ENCODE measurements around the gene ONECUT3.

The ONECUT3 gene

DNA sequence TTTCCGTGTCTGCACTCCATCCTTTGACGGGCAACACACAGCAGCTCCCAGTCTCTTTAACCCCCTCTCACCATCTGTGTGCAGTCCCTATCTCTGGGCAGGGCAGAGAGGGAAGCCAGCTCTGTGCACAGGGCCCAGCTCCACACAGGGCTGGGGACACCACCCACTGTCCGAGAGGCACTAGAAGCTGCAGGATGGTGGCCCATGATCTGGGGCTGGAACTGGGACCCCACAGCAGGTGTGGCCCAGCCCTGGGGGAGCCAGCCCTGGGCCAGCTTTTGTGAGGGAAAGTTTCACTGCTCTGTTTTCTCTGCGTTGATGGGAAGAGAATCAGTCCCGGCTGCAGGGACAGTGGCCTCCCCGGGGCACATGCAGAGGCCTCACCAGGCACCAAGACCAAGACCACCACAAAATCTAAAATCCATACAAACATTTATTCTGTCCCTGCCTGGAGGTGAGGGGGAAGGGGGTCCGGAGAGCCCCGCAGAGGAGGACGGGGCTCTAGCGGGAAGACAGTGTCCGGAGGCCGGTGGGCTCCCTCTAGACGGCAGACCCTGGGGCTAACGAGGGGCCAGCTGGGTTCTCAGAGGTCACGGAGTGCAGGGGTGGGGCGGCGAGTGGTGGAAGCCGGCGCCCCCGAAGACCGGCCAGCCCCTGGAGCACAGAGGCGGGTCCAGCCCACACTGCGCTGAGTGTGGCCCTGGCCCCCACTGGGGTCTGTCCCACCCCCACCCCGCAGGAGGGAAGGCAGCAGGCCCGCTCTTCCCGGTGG lies 61.7 kb downstream of the ONECUT3 start:
- DNase-seq (ENCODE audit: low read depth), result no peak

DNA sequence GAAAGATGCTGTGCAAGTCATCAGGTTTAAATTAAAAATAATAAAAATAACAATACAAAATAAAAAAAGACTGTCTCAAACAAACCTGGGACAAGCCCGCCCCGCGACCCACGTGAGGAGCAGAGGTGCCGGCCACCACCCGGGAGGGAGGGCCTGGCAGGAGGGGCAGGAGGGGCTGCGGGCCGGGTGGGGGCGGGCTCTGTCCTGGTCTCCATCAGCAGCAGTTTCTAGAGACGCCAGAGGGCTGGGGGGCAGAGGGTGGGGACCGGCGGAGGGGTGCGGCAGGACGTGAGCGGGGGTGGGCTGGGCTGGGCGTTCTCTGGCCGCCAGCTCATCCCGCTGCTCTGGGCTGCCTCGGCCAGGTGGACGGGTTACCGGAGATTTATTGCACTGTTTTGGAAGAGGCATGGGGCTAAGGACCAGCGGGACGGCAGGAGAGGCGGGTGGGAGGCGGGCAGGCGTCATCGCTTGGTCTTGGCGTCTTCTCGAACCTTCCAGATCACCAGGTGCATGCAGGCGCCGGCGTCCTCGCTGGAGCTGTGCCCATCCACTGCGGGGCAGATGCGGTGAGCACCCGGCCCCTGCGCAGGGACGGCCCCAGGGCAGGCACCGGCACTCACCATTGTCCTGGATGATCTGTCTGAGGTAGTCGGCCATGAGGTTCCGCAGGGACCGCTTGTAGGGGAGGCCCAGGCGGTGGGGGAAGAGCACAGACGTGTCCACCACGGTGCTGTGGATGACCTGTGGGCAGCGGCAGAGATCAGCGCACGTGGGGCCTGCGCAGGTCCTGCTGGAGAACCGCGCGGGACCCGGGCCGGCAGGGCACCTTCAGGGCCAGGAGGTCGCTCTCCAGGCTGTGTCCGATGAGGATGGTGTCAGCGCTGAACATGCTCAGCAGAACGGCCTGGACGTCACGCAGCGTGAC lies 62.6 kb downstream of the ONECUT3 start:
- DNase-seq (ENCODE audit: low read depth), result no peak

DNA sequence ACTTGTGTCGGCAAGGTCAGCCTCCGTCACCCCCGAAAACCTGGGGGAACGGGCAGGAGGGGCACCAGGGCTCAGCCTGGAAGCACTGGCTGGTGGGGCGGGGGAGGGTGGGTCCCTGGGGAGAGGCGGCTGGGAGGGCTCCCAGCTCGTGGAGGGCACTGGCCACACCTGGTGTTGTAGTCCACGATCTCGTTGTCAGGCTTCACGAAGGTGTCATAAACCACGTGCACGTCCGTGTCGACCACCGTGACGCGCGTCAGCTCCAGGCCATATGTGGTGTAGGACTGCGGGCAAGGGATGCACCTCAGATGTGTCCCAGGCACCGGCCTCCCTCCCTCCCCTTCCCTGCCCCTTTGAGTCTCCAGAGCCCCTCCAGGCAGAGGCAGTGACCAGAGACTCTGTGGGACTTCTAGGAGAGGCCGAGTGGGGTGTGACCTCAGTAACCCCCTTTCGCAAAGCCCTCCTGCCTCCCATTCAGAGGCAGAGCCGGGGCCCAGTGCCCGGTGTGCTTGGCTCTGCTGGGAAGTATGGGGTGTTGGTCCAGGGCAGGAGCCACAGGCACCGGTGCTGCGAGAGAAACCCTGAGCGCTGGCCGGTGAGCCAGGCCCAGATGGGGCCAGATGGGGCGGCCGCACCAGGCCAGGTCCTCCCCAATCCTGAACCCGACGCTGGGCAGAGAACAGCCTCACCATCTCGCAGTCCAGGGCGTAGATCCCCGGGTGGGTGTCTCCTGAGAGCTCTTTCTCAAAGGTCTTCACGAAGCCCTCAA lies 63.4 kb downstream of the ONECUT3 start:
- no peak for DNase-seq (ENCODE audit: low read depth)

DNA sequence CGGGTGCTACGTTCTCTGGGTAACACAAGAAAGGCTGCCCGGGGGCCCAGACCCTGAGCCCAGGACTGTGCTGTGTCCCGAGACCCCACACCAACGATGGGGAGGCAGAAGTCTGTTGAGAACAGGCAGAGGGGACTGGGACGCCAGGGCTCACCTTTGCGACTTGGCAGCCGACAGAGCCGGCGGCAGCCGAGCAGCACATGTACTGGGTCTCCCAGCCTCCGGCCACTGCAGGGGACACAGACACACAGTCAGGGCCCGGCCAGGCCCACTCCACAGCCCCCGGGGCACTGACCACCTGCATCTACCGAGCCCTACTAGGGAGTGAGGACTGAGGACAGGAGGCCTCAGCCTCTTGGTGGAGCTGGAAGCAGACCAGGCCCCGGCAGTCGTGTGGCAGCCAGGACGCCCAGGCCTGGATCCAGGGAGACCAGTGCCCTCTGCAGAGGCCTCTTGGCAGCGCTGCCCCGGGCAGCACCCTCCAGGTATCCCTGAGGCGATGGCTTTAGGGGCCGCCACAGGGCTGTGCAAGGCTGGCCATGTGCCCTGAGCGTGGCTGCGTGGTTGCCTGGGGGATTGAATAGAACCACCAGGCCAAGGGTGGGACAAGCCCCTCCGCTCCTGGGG lies 64.4 kb downstream of the ONECUT3 start:
- no peak for DNase-seq (ENCODE audit: low read depth)

DNA sequence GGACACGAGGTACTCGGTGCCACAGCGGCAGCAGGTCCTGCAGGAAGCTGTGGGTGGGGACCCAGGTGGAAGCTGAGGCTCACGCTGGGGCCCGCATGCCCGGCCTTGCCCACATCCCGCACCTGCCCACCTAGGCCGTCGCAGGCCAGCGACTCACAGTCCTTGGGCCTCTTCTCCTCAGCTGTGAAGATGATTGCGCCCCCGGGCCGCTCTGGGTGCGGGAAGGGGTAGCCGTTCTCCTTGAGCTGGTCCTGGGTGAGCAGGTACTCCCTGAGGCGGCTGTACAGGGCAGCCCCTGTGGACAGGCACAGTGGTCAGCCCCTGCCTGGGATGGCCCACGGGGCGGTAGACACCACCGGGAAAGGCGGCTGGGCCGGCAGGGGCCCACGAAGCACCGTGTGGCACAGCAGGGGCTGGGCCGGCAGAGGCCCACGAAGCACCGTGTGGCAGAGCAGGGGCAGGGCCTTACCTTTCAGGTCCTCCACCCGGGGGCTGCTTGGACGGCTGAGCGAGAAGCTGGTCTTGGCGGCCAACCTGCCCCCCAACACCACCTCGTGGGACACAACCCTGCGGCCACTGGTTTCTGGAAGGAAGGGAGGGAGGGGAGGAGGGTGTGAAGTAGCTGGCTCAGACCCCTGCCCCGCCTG lies 65.4 kb downstream of the ONECUT3 start:
- no peak for DNase-seq (ENCODE audit: low read depth)

DNA sequence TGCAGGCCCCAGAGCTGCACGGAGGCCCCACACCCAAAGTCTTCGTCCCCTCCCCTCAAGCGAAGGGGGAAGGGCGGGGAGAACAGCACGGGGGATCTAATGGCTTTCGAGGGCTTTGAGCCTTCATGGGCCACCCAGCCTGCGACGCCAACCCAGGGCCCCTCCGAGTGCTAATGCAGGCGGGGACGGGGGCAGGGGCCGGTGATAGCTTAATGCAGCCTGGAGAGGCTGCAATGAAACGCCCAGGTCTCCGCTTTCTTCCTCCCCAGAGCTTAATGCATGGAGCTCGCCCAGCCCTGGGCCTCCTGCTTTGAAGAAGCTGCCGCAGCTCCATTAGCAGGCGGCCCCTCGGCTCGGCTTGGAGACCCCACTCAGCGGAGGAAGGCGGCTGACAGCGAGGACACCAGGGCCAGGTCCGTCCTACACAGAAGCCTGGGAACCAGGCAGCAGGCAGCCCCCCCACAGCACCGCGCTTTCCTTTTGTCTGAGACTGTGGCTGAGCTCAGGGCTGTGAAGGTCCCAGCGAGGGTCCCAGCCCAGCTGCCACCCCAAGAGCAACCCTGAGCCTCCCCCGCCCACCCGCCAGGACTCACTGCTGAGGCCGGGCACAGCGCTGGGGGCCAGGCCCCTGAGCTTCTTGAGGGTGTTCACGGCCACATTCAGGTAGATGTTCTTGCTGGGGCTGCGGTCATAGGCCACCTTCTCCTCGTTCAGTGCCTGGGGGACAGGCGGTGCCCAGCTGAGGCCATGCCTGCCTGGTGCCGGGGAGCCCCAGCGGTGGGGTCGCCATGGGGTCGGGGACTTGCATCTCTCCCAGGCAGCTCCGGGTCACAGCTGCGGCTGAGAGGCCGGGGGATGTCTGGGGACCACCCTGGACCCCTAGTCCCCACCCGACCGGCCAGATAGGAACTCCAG lies 66.3 kb downstream of the ONECUT3 start:
- no peak for DNase-seq (ENCODE audit: low read depth)

DNA sequence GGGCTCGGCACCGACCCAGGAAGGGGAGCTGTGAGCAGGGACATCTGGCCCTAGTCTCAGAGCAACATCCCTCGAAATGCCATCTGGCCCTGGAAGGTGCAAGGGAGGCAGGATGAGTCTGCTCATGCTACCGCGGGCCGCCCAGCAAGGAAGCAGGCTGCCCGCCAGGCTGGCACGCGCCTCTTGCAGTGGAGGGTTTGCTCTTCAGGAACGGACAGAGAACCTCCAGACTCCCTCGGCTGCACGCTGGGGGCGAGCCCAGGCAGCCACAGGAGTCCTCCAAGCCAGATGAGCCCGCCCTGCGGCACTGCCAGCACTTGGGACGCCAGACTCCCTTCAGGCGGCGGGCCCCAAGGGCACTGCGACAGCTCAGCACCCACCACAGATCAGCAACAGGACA lies 68.9 kb downstream of the ONECUT3 start:
- DNase-seq (ENCODE audit: low read depth), result no peak

DNA sequence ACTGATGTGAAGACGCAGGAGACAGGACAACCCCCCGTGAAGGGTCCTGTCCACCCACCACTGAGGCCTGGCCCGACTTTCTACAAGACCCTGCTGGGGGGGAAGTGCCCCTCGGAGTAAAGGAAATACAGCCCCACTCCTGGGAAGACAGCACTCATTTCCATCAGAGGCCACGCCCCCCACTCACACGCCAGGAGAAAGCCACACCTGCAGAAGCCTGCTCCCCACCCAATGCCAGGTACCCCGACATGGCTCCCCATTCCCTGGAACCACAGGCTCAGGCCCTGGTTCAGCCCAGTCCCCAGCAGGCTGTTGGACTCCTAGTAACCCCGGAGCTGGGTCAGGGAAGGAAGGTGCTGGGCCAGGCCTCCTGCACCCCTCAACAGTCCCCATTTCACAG lies 69.7 kb downstream of the ONECUT3 start:
- DNase-seq (ENCODE audit: low read depth), result no peak

DNA sequence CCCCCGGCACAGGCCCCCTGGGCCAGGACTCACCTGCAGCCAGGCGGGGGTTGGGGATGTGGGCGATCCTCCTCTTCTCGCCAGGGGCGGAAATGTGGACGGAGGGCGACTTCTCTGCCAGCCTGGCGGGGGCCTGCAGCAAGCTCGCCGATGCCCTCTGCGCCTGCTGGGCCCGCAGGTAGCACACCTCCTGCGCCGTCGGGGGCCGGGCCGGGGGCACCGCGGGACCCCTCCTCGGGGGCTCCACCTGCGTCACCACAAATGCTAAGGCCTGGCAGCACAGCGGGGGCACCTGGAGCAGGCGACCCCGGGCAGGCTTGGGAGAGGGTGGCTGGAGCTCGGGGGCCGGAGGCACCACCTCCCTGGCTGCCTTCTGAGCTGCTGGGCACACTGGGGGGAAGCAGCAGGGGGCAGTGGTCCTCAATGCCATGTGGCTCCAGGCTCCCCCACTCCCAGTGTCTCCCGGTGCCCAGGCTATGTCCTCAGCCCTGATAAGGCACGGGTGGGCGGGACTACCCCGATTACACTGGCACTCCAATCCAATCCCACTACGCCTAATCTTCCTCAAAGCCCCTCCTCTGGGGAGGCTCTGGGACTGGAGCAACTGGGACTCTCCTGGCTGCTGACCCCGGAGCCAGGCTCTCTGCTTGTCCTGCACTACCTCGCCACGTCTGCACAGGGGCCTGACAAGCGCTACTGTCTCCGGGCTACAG lies 70.4 kb downstream of the ONECUT3 start:
- DNase-seq (ENCODE audit: low read depth), result no peak

DNA sequence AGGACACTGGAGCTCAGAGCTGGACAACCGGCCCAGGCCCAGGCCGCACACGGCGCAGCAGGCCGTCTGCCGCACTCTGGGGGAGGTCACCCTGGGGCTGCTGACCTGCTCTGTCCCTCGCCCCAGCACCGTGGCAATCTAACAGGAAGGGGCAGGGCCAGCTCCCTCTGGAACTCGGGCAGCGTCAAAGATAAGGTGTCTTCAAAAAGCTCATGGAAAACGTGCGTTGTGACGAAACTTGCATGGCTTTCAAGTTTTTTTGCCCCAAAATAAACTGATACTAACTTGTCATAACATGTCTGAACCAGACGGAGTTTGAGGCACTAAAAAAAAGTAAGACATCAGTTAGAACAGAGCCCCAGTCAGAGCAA lies 70.9 kb downstream of the ONECUT3 start:
- no peak for DNase-seq (ENCODE audit: low read depth)

DNA sequence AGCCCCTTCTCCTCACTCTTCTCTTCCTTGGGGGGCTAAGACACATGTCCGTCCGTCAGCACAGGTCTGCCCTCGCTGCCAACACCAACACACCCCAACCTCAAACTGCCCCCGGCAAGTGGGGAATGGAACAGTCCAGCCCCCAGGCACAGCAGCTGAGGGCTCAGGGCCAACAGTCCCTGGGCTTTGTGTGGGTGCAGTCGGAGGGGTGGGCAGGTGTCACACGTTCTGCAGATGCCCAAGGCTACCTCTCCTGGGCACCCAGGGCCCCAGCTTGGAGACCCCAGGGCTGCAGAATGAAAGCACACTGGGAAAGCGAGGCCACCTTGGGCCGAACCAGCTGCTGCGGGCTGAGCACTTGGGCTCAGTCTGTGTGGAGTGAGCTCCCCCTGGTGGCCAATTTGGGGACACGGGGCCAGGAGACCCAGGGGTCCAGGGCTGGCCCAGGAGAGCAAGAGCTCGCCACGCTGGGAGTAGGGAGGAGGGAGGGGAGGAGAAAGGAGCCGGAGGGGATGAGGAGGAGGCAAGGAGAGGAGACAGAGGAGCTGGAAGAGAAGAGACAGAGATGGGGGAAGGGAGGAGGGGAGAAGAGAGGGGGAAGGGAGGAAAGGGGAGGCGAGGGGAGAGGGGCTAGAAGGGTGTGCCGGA lies 72.7 kb downstream of the ONECUT3 start:
- DNase-seq (ENCODE audit: low read depth), result peak; percentile 49

DNA sequence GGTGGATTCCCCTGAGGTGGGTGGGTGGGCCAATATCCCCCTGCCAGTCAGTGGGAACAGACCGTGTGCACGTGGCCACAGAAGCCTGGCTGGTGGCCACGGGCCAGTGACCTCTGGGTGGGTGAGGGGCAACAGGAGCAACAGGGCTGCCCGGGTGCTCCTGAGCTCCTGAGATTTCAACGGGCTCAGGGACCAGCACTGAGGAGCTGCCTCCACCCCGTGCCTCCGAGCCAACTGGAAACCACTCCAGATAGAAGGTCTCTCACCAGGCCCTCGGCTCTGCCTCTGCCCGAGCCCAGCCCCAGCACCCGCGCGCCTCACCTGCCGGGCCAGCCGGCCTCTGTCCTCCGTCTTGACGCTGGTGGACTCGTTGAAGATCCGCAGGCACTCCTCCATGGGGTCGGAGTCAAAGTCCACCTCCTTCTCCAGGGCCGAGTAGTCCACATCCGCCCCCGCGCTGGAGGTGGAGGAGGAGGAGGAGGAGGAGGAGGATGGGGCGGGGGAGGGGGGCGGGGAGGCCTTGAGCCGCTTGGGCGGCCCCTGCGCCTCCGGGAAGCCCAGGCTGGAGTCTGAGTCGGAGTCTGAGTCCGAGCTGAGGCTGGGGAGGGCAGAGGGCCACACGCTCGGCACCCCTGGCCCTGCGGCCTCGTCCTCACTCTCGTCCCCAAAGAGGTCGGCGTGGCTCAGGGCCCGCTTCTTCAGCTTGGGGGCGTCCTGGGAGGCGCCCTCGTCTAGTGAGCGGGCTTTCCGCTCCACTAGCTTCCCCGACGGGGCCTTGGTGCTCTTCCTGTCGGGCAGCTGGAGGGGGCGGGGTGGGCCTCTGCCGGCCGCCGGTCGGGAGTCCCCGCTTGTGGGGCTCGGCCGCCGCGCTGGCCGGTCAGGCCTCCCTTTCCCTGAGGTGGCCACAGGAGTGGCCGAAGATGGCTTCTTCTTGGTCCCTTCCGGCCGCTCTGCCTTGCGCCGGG lies 73.5 kb downstream of the ONECUT3 start:
- no peak for DNase-seq (ENCODE audit: low read depth)

DNA sequence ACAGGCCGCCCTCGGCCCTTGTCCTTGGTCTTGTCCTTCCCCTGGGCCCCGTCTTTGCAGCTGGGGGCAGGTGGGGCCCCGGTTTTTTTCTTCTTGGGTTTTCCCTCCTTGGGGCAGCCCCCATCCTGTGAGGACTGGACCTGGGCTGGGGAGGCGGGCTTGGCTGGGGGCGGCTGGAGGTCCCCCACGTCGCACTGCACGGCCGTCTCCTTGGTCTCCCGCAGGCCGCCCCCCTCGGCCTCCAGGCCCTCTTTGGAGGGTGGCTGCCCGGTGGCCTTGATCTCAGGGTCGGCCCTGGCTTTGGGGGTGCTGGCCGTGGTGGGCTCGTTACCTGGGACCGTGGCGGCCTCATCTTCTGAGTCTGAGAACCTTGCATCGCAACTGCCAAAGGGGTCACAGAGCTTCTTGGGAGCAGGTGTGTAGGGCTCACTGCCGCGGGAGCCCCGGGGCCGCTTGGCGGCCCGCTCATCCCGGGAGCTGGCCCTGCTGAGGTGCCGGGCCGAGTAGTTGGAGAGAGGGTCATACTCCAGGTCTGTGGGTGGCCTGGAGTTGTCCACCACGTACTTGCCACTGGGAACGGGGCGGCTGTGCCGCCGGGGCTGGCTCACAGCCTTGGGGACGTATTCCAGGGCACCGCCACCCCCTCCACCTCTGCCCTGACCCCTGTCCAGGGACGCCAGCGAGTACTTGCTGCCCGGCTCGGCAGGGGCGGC lies 74.4 kb downstream of the ONECUT3 start:
- DNase-seq (ENCODE audit: low read depth), result no peak

DNA sequence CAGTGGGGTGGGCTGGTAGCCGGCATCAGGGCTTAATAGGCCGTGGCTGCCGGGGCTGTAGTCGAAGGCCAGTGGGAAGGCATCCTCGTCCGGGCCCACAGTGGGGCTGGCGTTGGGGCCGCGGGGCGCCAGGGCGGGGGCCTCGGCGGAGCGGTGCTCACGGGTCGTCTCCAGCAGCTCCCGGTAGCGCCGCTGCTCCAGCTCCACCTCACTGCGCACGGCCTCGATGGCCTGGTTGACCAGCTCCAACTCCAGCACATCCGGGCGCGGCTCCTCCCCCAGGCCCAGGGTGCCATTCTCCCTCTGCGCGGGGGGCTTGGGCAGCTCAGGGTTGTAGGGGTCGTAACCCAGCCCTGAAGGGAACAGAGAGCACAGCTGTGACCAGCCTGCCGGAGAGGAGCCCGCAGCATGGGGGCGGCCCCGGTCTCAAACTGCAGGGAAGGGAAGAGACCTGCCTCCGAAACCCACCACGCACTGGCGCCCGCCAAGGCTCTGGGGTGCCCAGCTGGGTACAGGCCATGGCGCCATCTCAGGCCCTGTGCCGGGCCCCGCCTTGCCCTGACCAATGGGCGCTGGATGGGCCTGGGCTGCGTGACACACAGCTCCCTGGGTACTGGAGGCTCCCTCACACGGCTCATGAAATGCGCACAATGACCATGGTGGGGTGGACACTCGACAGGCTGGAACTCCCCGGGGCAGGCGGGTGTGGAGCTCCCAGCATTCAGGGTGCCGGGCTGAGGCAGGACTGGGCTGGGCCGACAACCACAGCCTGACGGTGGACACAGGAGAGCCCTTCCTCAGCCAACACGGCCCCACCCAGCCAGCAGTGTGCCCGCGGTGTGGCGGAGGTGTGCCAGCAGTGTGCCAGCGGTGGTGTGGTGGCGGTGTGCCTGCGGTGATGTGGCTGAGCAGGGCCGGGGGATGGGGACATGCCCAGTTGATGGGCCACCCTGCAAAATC lies 75.3 kb downstream of the ONECUT3 start:
- DNase-seq (ENCODE audit: low read depth), result no peak

DNA sequence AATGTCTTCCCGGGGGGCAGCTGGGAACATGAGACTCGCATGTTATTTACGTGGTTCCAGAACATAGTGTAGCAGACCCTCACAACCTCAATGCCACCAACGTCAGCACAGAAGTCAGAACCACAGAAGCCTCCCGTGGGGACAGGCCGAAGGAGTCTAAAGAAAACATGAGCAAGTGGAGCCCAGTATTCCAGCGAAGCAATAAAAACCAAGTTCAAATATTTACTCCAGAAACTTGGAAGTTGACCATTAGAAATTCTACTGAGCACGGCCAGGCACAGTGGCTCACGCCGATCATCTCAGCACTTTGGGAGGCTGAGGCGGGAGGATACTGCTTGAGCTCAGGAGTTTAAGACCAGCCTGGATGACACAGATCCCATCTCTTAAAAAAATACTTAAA lies 76.7 kb downstream of the ONECUT3 start:
- DNase-seq (ENCODE audit: low read depth), result no peak

DNA sequence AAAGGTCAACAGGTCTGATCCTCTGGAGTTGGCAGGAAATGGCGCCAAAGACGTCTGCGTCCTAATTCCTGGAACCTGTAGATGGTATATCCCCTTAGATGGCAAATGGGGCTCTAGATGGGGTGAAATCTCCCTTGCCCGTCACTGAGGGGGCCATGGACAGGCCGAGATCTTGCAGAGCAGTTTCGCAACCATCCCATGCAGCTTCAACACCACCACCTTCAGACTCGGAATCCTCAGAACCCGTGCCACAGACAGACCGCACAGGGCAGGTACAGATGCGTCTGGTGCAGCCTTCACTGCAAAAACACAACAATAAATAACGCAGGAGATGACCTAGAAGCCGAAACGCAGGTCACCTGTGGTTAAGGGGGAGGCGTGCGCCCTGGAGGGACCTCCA lies 77.3 kb downstream of the ONECUT3 start:
- DNase-seq (ENCODE audit: low read depth), result no peak

All from T-helper 22 cell (primary cell).